ENCODE data around the gene RAB1B.

DNA sequence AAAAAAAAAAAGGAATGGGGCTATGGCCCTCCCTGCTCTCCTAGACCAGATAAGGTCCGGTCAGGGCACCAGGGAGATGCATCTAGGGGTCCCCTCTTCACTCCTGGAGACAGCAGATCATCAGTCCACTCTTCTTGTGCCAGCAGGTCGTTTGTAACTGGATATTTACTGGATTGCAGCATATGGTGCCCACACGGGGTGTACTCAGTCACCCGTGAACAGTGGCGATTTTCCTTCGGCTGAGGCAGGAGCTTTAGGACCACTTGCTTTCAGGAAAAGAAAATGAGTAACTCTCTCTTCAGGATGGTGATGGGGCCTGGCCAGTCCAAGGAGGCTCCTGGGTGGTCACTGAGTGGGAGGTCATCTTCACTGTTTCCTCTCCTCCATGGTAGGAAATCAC lies 38.3 kb upstream of the RAB1B start:
- no peak for TF ChIP-seq POLR2A (IDR thresholded peaks at IDR 0.05; ENCODE audit: low read length)
- TF ChIP-seq GATA1 (IDR thresholded peaks at IDR 0.05; ENCODE audit: low read depth, low read length) = no peak
